Stomach (tissue), 4 donors: ENCODE data around the gene DOCK3.
"Not testable (repeated sequence)": the region's sequence is repeated elsewhere in the genome, so short reads cannot be mapped to it uniquely, and the experiment has no call there.

ENCODE experiments used
- CTCF ChIP-seq, 7 experiments: fragments of 450-650 bp in 4 of 7; fragments of 200-600 bp in 3 of 7; sonication (generic) in 3 of 7; IDR thresholded peaks; one replicate each; pipeline ENCODE4 v1.5.1; 2016 to 2019; ENCODE audit warnings: antibody characterized with exemption in 7 of 7, control low read depth in 2 of 7, mild to moderate bottlenecking in 1 of 7
- EP300 ChIP-seq: sonication (generic); formaldehyde crosslinking; IDR thresholded peaks from one replicate; pipeline ENCODE4 v1.6.1; 2017; ENCODE audit warnings: antibody characterized with exemption
- POLR2A ChIP-seq, 4 donors: fragments of 450-650 bp; IDR thresholded peaks; one replicate each; pipeline ENCODE4 v1.6.1; 2016; ENCODE audit warnings: antibody characterized with exemption in 4 of 4, control low read depth in 2 of 4, mild to moderate bottlenecking in 1 of 4, moderate library complexity in 1 of 4
- POLR2AphosphoS5 ChIP-seq, 3 donors: sonication (generic); formaldehyde crosslinking; IDR thresholded peaks; one replicate each; pipeline ENCODE4 v1.6.1; 2016; ENCODE audit warnings: antibody characterized with exemption in 3 of 3

- not testable (repeated sequence) for TF ChIP-seq POLR2A (IDR thresholded peaks at IDR 0.05); CTCF (IDR thresholded peaks at IDR 0.05); POLR2AphosphoS5 (IDR thresholded peaks at IDR 0.05); EP300
These were observed 200.1 kb downstream of the DOCK3 start for GRCh38 chr3:50874876-50875275.
